Epithelial cell of proximal tubule (primary cell): Measurements from ENCODE around the gene RNU4-1. TPM values are rescaled to one million over a fixed set of nuclear protein-coding genes. Genes with fewer than 3 reads are reported as not detected.

Source experiments
- DNase-seq: peaks from one replicate; pipeline ENCODE4 v3.0.0-alpha.2; 2011; ENCODE audit warnings: low read depth
- H3K4me3 ChIP-seq: 2 replicates; pipeline ENCODE4 v1.5.1; 2011; ENCODE audit warnings: low read depth, mild to moderate bottlenecking, low read length
- total RNA-seq: library from RNA; depleted of rRNA; stranded (reverse); fragments of >200 nt; gene quantifications from 2 replicates; pipeline ENCODE4 v1.2.3, GENCODE V29; 2015
- TF ChIP-seq, protein P1 (sequence below): conservative IDR thresholded peaks from 2 replicates; pipeline ENCODE4 v1.5.1; 2012; ENCODE audit warnings: low read depth, mild to moderate bottlenecking, low read length

Gene RNU4-1
- total RNA-seq, 1 donor from 2014 or later: under 0.01 TPM

DNA sequence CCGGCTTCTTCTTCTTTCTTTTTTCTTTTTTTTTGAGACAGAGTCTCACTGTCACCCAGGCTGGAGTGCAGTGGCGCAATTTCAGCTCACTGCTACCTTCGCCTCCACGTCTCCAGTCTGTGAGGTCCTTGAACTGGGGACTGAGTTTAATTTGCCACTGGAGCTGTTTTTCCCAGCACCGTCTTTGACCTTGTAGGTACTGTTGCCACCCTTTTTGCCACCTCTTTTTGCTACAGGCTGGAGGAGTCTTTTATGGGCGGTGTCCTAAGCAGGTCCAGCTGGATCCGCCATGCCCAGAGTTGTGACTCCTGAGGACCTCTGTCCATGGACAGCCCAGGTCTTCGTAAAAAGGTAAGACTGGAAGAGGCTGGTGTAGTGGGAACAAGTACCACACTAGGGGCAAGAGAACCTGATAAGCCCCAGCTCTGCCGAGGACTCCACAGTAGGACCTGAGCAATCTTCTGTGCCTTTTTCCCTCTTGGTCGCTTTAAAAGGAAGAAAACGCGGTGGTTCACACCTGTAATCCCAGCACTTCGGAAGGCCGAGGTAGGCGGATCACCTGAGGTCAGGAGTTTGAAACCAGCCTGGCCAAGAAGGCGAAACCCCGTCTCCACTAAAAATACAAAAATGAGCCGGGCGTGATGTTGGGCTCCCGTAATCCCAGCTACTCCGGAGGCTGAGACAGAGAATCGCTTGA is 2.3 kb downstream of the RNU4-1 start:
- H3K4me3 ChIP-seq: peak overlapping the region; percentile 25
- no peak for DNase-seq
- TF ChIP-seq, protein P1, sequence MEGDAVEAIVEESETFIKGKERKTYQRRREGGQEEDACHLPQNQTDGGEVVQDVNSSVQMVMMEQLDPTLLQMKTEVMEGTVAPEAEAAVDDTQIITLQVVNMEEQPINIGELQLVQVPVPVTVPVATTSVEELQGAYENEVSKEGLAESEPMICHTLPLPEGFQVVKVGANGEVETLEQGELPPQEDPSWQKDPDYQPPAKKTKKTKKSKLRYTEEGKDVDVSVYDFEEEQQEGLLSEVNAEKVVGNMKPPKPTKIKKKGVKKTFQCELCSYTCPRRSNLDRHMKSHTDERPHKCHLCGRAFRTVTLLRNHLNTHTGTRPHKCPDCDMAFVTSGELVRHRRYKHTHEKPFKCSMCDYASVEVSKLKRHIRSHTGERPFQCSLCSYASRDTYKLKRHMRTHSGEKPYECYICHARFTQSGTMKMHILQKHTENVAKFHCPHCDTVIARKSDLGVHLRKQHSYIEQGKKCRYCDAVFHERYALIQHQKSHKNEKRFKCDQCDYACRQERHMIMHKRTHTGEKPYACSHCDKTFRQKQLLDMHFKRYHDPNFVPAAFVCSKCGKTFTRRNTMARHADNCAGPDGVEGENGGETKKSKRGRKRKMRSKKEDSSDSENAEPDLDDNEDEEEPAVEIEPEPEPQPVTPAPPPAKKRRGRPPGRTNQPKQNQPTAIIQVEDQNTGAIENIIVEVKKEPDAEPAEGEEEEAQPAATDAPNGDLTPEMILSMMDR: no peak

DNA sequence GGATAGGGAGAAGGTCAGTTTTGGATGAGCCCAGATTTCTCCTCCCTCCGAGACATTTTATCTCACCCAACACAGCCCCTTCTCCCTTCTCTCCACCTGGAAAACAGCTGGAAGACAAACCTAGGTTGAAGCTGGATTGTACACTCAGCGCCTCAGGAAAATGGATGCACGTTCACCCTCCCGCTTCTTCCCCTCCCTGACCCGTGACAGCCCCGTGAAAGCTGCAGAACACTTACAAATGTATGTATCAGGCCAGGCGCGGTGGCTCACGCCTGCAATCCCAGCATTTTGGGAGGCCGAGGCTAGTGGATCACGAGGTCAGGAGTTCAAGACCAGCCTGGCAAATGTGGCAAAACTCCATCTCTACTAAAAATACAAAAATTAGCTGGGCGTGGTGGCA is 5.5 kb downstream of the RNU4-1 start:
- TF ChIP-seq, protein P1: no peak
- H3K4me3 ChIP-seq: no peak overlapping the region
- no peak for DNase-seq

DNA sequence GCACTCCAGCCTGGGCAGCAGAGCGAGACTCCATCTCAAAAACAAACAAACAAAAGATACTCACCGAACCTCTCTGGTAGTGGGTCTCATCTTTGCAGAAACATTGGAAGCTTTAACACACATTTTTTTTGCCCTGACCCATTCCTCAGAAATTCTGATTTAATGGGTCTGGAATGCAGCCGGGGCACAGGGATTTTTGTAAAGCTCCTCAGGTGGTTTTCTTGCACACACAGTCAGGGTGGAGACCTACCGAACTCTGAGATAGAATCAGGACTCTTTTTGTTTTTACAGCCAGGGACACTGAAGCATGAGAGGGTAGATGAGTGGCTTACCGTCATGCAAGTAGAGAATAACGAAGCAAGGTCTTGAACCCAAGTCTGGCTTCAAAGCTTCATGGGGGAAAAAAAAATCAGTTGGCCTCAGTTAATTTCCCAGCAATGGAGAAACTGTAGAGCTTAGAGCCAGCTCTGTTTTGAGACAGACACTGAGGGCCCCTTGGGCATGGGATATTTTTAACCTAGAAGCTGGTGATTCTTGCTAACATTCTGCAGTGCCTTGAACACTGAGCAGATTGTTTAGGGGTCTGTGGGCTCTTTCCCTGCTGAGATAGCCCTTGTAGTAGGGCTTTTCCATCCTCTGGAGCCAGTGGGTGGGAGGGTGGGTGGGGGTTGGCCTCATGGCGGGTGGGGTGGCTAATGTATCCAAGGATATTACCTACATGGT is 6.1 kb downstream of the RNU4-1 start:
- TF ChIP-seq, protein P1: no peak
- no peak for DNase-seq
- no peak overlapping the region for H3K4me3 ChIP-seq

DNA sequence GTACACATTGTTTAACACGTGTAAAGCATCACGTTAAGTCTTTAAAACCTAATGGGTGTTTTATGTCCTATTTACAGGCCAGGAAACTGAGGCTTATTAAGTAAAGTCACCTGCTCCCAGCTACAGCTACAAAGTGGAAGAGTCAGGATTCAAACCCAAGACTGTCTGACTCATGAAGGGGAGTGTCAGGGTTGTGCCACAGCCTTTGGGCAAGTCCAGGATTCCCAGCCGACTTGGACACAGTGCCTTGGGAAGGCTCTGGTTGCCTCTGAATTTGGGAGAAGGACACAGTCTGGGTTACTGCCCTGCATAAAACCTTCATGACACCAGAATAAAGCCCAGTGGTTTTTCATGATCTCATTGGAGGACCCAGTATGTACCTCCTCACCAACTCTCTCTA is 8.7 kb downstream of the RNU4-1 start:
- TF ChIP-seq, protein P1: no peak
- DNase-seq: no peak
- no peak overlapping the region for H3K4me3 ChIP-seq

DNA sequence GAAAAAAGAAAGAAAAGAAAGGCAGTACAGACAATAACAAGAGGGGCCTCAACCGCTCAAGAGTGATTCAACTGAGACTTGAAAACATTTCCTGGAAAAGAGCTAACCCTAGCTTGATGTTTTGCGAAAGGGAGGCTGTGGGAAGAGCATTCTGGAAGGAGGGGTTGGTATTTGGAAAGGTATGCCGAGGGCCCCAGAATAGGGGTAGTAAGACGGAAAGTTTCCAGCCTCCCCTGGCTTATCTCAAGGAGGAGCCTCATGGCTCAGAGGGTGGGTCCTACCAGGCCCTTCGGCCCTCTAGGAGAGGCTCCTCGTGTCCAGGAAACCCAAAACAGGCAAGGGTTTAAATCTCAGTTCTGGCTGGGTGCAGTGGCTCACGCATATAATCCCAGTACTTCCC is 9.7 kb downstream of the RNU4-1 start:
- DNase-seq: no peak
- no peak overlapping the region for H3K4me3 ChIP-seq
- TF ChIP-seq, protein P1: no peak

DNA sequence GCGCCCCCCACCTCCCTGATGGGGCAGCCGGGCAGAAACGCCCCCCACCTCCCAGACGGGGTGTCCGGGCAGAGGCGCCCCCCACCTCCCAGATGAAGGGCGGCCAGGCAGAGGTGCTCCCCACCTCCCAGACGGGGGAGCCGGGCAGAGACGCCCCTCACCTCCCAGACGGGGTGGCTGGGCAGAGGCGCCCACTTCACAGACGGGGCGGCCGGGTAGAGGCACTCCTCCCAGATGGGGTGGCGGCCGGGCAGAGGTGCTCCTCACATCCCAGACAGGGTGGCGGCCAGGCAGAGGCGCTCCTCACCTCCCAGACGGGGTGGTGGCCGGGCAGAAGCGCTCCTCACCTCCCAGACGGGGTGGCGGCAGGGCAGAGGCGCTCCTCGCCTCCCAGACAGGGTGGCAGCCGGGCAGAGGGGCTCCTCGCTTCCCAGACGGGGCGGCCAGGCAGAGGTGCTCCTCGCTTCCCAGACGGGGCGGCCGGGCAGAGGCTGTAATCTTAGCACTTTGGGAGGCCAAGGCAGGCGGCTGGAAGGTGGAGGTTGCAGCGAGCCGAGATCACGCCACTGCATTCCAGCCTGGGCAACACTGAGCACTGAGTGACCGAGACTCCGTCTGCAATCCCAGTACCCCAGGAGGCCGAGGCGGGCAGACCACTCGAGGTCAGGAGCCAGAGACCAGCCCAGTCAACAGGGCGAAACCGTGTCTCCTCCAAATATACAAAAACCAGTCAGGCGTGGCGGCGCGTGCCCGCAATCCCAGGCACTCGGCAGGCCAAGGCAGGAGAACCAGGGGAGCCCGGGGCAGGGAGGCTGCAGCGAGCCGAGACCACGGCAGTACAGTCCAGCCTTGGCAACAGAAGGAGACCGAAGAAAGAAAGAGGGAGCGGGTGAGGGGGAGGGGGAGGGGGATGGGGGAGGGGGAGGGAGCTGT is 14.6 kb downstream of the RNU4-1 start:
- no peak overlapping the region for H3K4me3 ChIP-seq
- no peak for DNase-seq
- TF ChIP-seq, protein P1: no peak
